ENCODE data around the gene PFKFB3.

GRCh38 chr10:6267941-6268340 lies 65.2 kb downstream of the PFKFB3 start:
- TF ChIP-seq, protein P1, sequence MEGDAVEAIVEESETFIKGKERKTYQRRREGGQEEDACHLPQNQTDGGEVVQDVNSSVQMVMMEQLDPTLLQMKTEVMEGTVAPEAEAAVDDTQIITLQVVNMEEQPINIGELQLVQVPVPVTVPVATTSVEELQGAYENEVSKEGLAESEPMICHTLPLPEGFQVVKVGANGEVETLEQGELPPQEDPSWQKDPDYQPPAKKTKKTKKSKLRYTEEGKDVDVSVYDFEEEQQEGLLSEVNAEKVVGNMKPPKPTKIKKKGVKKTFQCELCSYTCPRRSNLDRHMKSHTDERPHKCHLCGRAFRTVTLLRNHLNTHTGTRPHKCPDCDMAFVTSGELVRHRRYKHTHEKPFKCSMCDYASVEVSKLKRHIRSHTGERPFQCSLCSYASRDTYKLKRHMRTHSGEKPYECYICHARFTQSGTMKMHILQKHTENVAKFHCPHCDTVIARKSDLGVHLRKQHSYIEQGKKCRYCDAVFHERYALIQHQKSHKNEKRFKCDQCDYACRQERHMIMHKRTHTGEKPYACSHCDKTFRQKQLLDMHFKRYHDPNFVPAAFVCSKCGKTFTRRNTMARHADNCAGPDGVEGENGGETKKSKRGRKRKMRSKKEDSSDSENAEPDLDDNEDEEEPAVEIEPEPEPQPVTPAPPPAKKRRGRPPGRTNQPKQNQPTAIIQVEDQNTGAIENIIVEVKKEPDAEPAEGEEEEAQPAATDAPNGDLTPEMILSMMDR (IDR thresholded peaks at IDR 0.05), result no peak
- no peak for TF ChIP-seq POLR2A (IDR thresholded peaks at IDR 0.05)
